K562 (cell line): ENCODE measurements around the gene AGPAT1. TPM values are rescaled to one million over a fixed set of nuclear protein-coding genes. Genes with fewer than 3 reads are reported as not detected.

Source experiments
- ARID2 ChIP-seq: fragments of 450-650 bp; IDR thresholded peaks from 2 replicates; pipeline ENCODE4 v1.6.1; 2017; ENCODE audit warnings: antibody characterized with exemption, mild to moderate bottlenecking
- HEY1 ChIP-seq: fragments of 250-450 bp; sonication (Bioruptor Pico); IDR thresholded peaks from 2 replicates; pipeline ENCODE4 v1.5.0; 2020; ENCODE audit warnings: mild to moderate bottlenecking, moderate library complexity, borderline replicate concordance
- MAFF ChIP-seq: IDR thresholded peaks from 2 replicates; pipeline ENCODE4 v1.6.1; 2012; ENCODE audit warnings: low read length, improper control_type of control experiment
- MTF1 ChIP-seq: fragments of 250-450 bp; sonication (Bioruptor Pico); IDR thresholded peaks from 2 replicates; pipeline ENCODE4 v1.9.0; 2021; ENCODE audit warnings: moderate library complexity, mild to moderate bottlenecking, inconsistent platforms, borderline replicate concordance
- NCOA6 ChIP-seq: fragments of 450-650 bp; IDR thresholded peaks from 2 replicates; pipeline ENCODE4 v1.6.1; 2017; ENCODE audit warnings: mild to moderate bottlenecking
- NFIX ChIP-seq: fragments of 250-450 bp; sonication (Bioruptor Pico); IDR thresholded peaks from 2 replicates; pipeline ENCODE4 v1.4.0; 2020; ENCODE audit warnings: low read depth, mild to moderate bottlenecking, moderate library complexity
- NUFIP1 ChIP-seq: fragments of 450-650 bp; IDR thresholded peaks from 2 replicates; pipeline ENCODE4 v1.6.1; 2018; ENCODE audit not compliant: partially characterized antibody
- POLR2H ChIP-seq: IDR thresholded peaks from 2 replicates; pipeline ENCODE4 v1.6.1; 2016; ENCODE audit warnings: missing genetic modification characterization, low read depth, mild to moderate bottlenecking, control low read depth, missing compliant biosample characterization, moderate library complexity
- PPARD ChIP-seq: fragments of 250-450 bp; sonication (Bioruptor Pico); IDR thresholded peaks from 2 replicates; pipeline ENCODE4 v1.8.0; 2022; ENCODE audit warnings: inconsistent platforms, mild to moderate bottlenecking, moderate library complexity
- SRF ChIP-seq, 2 experiments: fragments of 250-450, 450-650 bp in 1 of 2; sonication (Bioruptor Pico) in 1 of 2; sonication (generic) in 1 of 2; formaldehyde crosslinking; IDR thresholded peaks; 2 replicates each; pipeline versions ENCODE4 v1.5.0 to v1.5.1; 2020 to 2022; ENCODE audit warnings: mild to moderate bottlenecking in 1 of 2, missing genetic modification reagents in 1 of 2
- TEAD2 ChIP-seq: fragments of 450-650 bp; IDR thresholded peaks from 2 replicates; pipeline ENCODE4 v1.6.1; 2016; ENCODE audit warnings: missing genetic modification characterization, control low read depth, missing compliant biosample characterization
- WHSC1 ChIP-seq: IDR thresholded peaks from one replicate; pipeline ENCODE4 v1.6.1; 2012; ENCODE audit warnings: low read length, control low read depth, inconsistent platforms
- ZFP36 ChIP-seq: fragments of 150-350 bp; IDR thresholded peaks from 2 replicates; pipeline ENCODE4 v1.6.1; 2018; ENCODE audit warnings: low read length, low read depth; ENCODE audit not compliant: partially characterized antibody
- ZNF184 ChIP-seq: sonication (generic); formaldehyde crosslinking; IDR thresholded peaks from 2 replicates; pipeline ENCODE4 v1.5.0; 2020; ENCODE audit warnings: missing genetic modification reagents
- ZNF217 ChIP-seq: sonication (generic); formaldehyde crosslinking; IDR thresholded peaks from 2 replicates; pipeline ENCODE4 v1.8.0; 2022; ENCODE audit warnings: mild to moderate bottlenecking, missing genetic modification reagents
- ZNF449 ChIP-seq: fragments of 250-450 bp; sonication (Bioruptor Pico); IDR thresholded peaks from 2 replicates; pipeline ENCODE4 v1.8.0; 2022; ENCODE audit warnings: moderate library complexity, mild to moderate bottlenecking, inconsistent platforms
- ZNF644 ChIP-seq: fragments of 200-800 bp; sonication (Bioruptor generic); IDR thresholded peaks from 2 replicates; pipeline ENCODE4 v1.6.1; 2016; ENCODE audit warnings: low read depth, missing genetic modification characterization, missing compliant biosample characterization
- polyA plus RNA-seq, 8 experiments: library from polyadenylated mRNA; depleted of rRNA in 4 of 8; stranded (reverse) in 5 of 8; unstranded in 3 of 8; fragments of >200 nt; fragmentation: Nextera tagmentation in 2 of 8; fragmentation: Illumina TruSeq in 1 of 8; extraction: Ambion mirVana in 2 of 8; extraction: Trizol in 1 of 8; gene quantifications; 2 replicates each; pipeline versions ENCODE4 v1.2.1 to v1.2.3, GENCODE V29; 2011 to 2014; ENCODE audit warnings: inconsistent platforms in 1 of 8, missing spikeins in 1 of 8
- total RNA-seq, 7 experiments: library from RNA; depleted of rRNA in 6 of 7; stranded (reverse); fragments of >200 nt in 6 of 7; fragmentation: Illumina TruSeq in 2 of 7; extraction: Trizol in 2 of 7; gene quantifications; 2 replicates each; pipeline versions ENCODE4 v1.2.1 to v1.2.3, GENCODE V29; 2011 to 2021; ENCODE audit warnings: low replicate concordance in 1 of 7
- TF ChIP-seq, protein P1 (sequence below): sonication (generic); formaldehyde crosslinking; IDR thresholded peaks from 2 replicates; pipeline ENCODE4 v1.8.0; 2022; ENCODE audit warnings: mild to moderate bottlenecking, missing genetic modification reagents
- TF ChIP-seq, protein P2 (sequence below): fragments of 250-450 bp; sonication (Bioruptor Pico); IDR thresholded peaks from 2 replicates; pipeline ENCODE4 v1.4.0; 2020; ENCODE audit warnings: borderline replicate concordance

Gene AGPAT1
- total and polyA plus RNA-seq, 9 of the 15 experiments (the other 6 are each of a cell fraction or from before 2014, with no cell fraction given), result 37.9 to 176 (median 69.4) TPM

- TF ChIP-seq MAFF (peak; percentile 39), MTF1 (CRISPR knock-in tag) (no peak), PPARD (no peak), WHSC1 (no peak), SRF (CRISPR knock-in tag; IDR thresholded peaks at IDR 0.05) (peak in 1 of 2 experiments; percentile 51; a peak in 1 of 4 replicates), ARID2 (peak; percentile 7; the same call in 1 of the 2 replicates), ZNF449 (no peak), NCOA6 (no peak), POLR2H (no peak), NFIX (CRISPR knock-in tag) (no peak), ZNF184 (CRISPR knock-in tag) (no peak), ZNF644 (tag) (no peak), NUFIP1 (no peak), HEY1 (no peak), ZNF217 (CRISPR knock-in tag) (no peak), ZFP36 (peak; percentile 1), TEAD2 (tag) (no peak)
- TF ChIP-seq, protein P1, sequence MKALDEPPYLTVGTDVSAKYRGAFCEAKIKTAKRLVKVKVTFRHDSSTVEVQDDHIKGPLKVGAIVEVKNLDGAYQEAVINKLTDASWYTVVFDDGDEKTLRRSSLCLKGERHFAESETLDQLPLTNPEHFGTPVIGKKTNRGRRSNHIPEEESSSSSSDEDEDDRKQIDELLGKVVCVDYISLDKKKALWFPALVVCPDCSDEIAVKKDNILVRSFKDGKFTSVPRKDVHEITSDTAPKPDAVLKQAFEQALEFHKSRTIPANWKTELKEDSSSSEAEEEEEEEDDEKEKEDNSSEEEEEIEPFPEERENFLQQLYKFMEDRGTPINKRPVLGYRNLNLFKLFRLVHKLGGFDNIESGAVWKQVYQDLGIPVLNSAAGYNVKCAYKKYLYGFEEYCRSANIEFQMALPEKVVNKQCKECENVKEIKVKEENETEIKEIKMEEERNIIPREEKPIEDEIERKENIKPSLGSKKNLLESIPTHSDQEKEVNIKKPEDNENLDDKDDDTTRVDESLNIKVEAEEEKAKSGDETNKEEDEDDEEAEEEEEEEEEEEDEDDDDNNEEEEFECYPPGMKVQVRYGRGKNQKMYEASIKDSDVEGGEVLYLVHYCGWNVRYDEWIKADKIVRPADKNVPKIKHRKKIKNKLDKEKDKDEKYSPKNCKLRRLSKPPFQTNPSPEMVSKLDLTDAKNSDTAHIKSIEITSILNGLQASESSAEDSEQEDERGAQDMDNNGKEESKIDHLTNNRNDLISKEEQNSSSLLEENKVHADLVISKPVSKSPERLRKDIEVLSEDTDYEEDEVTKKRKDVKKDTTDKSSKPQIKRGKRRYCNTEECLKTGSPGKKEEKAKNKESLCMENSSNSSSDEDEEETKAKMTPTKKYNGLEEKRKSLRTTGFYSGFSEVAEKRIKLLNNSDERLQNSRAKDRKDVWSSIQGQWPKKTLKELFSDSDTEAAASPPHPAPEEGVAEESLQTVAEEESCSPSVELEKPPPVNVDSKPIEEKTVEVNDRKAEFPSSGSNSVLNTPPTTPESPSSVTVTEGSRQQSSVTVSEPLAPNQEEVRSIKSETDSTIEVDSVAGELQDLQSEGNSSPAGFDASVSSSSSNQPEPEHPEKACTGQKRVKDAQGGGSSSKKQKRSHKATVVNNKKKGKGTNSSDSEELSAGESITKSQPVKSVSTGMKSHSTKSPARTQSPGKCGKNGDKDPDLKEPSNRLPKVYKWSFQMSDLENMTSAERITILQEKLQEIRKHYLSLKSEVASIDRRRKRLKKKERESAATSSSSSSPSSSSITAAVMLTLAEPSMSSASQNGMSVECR, result peak; percentile 16; the same call in 1 of the 2 replicates
- TF ChIP-seq, protein P2, sequence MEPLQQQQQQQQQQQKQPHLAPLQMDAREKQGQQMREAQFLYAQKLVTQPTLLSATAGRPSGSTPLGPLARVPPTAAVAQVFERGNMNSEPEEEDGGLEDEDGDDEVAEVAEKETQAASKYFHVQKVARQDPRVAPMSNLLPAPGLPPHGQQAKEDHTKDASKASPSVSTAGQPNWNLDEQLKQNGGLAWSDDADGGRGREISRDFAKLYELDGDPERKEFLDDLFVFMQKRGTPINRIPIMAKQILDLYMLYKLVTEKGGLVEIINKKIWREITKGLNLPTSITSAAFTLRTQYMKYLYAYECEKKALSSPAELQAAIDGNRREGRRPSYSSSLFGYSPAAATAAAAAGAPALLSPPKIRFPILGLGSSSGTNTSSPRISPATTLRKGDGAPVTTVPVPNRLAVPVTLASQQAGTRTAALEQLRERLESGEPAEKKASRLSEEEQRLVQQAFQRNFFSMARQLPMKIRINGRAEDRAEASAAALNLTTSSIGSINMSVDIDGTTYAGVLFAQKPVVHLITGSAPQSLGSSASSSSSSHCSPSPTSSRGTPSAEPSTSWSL (CRISPR knock-in tag), result no peak
Observed at GRCh38 chr6:32153564-32154513, 22.0 kb downstream of the AGPAT1 start, which contains the start of gene PPT2 (continued).
